GM12878 (cell line): ENCODE measurements around the gene LITAF. TPM values are rescaled to one million over a fixed set of nuclear protein-coding genes. Genes with fewer than 3 reads are reported as not detected.

ENCODE experiments used
- ASH2L ChIP-seq: fragments of 300-600, 200-600 bp; sonication (generic); IDR thresholded peaks from 2 replicates; pipeline ENCODE4 v1.6.1; 2017; ENCODE audit warnings: low read depth, mild to moderate bottlenecking, borderline replicate concordance
- CBX3 ChIP-seq: fragments of 200-600 bp; sonication (generic); IDR thresholded peaks from 2 replicates; pipeline ENCODE4 v1.6.1; 2016; ENCODE audit warnings: low read depth, borderline replicate concordance
- CTCF ChIP-seq, 3 experiments: IDR thresholded peaks in 2 of 3; conservative IDR thresholded peaks in 1 of 3; 2 replicates each; pipeline ENCODE4 v1.5.1; 2011; ENCODE audit warnings: low read depth in 3 of 3, low read length in 3 of 3, mild to moderate bottlenecking in 3 of 3, control low read depth in 2 of 3, moderate library complexity in 2 of 3, inconsistent platforms in 1 of 3, mixed read lengths in 1 of 3; ENCODE audit not compliant: control insufficient read depth in 2 of 3, insufficient read depth in 1 of 3; ENCODE audit errors: extremely low read depth in 1 of 3
- CUX1 ChIP-seq: IDR thresholded peaks from 2 replicates; pipeline ENCODE4 v1.6.1; 2012; ENCODE audit warnings: improper control_type of control experiment, low read depth, low read length; ENCODE audit not compliant: insufficient replicate concordance
- IRF3 ChIP-seq: fragments of 450-650 bp; IDR thresholded peaks from 2 replicates; pipeline ENCODE4 v1.6.1; 2014; ENCODE audit warnings: mild to moderate bottlenecking
- IRF5 ChIP-seq: fragments of 450-650 bp; IDR thresholded peaks from 2 replicates; pipeline ENCODE4 v1.6.1; 2017; ENCODE audit warnings: borderline replicate concordance
- LARP7 ChIP-seq: fragments of 450-650 bp; IDR thresholded peaks from 2 replicates; pipeline ENCODE4 v1.6.1; 2017; ENCODE audit warnings: mild to moderate bottlenecking
- RB1 ChIP-seq: fragments of 450-650 bp; formaldehyde crosslinking; IDR thresholded peaks from 2 replicates; pipeline ENCODE4 v1.6.1; 2017; ENCODE audit warnings: mild to moderate bottlenecking, borderline replicate concordance
- RELB ChIP-seq: fragments of 450-650 bp; IDR thresholded peaks from 2 replicates; pipeline ENCODE4 v1.6.1; 2017; ENCODE audit warnings: low read depth, mild to moderate bottlenecking, moderate library complexity
- REST ChIP-seq: IDR thresholded peaks from 2 replicates; pipeline ENCODE4 v1.6.1; 2012; ENCODE audit warnings: mild to moderate bottlenecking, low read depth, low read length
- TAF1 ChIP-seq: IDR thresholded peaks from 2 replicates; pipeline ENCODE4 v1.6.1; 2011; ENCODE audit warnings: mild to moderate bottlenecking, low read depth, low read length, borderline replicate concordance
- ZNF384 ChIP-seq: IDR thresholded peaks from 2 replicates; pipeline ENCODE4 v1.6.1; 2012; ENCODE audit warnings: low read depth, mild to moderate bottlenecking, low read length, improper control_type of control experiment, borderline replicate concordance
- polyA plus RNA-seq, 11 experiments: library from polyadenylated mRNA; depleted of rRNA in 4 of 11; unstranded in 6 of 11; stranded (reverse) in 5 of 11; fragments of >200 nt; fragmentation: Nextera tagmentation in 4 of 11; fragmentation: Illumina TruSeq in 1 of 11; extraction: Ambion mirVana in 4 of 11; extraction: Trizol in 1 of 11; gene quantifications; 1 replicate in 1 of 11; 2 replicates in 10 of 11; pipeline versions ENCODE4 v1.2.1 to v1.2.3, GENCODE V29; 2011 to 2016; ENCODE audit warnings: inconsistent platforms in 2 of 11, missing spikeins in 2 of 11, low read depth in 1 of 11
- total RNA-seq, 4 experiments: library from RNA; depleted of rRNA in 3 of 4; stranded (reverse); fragments of >200 nt in 3 of 4; fragmentation: Illumina TruSeq in 1 of 4; extraction: Trizol in 1 of 4; gene quantifications; 2 replicates each; pipeline versions ENCODE4 v1.2.1 to v1.2.3, GENCODE V29; 2013 to 2021

LITAF gene
- total and polyA plus RNA-seq, 10 of the 15 experiments (the other 5 are each of a cell fraction or from before 2014, with no cell fraction given), result 99.2 to 211 (median 147) TPM

- TF ChIP-seq CUX1, result no peak
- no peak for TF ChIP-seq IRF3
- TF ChIP-seq IRF5, result no peak
- TF ChIP-seq REST, result no peak
- peak; percentile 66; the same call in 1 of the 2 replicates for TF ChIP-seq TAF1
- peak in 1 of 3 experiments; percentile 19; a peak in 1 of 6 replicates for TF ChIP-seq CTCF (IDR thresholded peaks at IDR 0.05 in 2 of 3, conservative IDR thresholded peaks at IDR 0.05 in 1 of 3; ENCODE audit: control insufficient read depth in 2 of 3, extremely low read depth in 1 of 3, insufficient read depth in 1 of 3, low read depth in 3 of 3, low read length in 3 of 3)
- peak; percentile 47 for TF ChIP-seq RELB
- 0 out of 2 replicates have a peak, but pooled peaks have one; percentile 1 for TF ChIP-seq LARP7
- no peak for TF ChIP-seq ZNF384
- no peak for TF ChIP-seq CBX3
- 0 out of 2 replicates have a peak, but pooled peaks have one; percentile 39 for TF ChIP-seq RB1
- TF ChIP-seq ASH2L, result no peak
Measured at GRCh38 chr16:11586856-11587642, at the start of gene LITAF (continued).
